Mesothelial cell of epicardium (in vitro differentiated cells): ENCODE results near the gene DENND1A. TPM values are rescaled to one million over a fixed set of nuclear protein-coding genes. Genes with fewer than 3 reads are reported as not detected.

Experiments used
- DNase-seq, 2 experiments: peaks; one replicate each; pipeline ENCODE4 v3.0.0; 2021; ENCODE audit warnings: low spot score in 2 of 2; ENCODE audit not compliant: unreplicated experiment in 2 of 2
- H3K27ac Mint-ChIP-seq: 2 replicates; pipeline ENCODE4 v1.8.0; 2021; ENCODE audit warnings: mixed read lengths
- H3K27me3 Mint-ChIP-seq: 2 replicates; pipeline ENCODE4 v1.8.0; 2021; ENCODE audit warnings: low read depth, mixed read lengths
- H3K36me3 Mint-ChIP-seq: 2 replicates; pipeline ENCODE4 v1.8.0; 2021; ENCODE audit warnings: mixed read lengths
- H3K4me1 Mint-ChIP-seq: 2 replicates; pipeline ENCODE4 v1.8.0; 2021; ENCODE audit warnings: mixed read lengths
- H3K4me3 Mint-ChIP-seq: 2 replicates; pipeline ENCODE4 v1.8.0; 2021; ENCODE audit warnings: mild to moderate bottlenecking, moderate library complexity, mixed read lengths
- H3K9me3 Mint-ChIP-seq: 2 replicates; pipeline ENCODE4 v1.8.0; 2021; ENCODE audit warnings: mixed read lengths
- CTCF ChIP-seq: fragments of 200-600 bp; sonication (generic); IDR thresholded peaks from one replicate; pipeline ENCODE4 v1.5.0; 2021; ENCODE audit warnings: antibody characterized with exemption; ENCODE audit not compliant: unreplicated experiment
- total RNA-seq: library from RNA; stranded (reverse); gene quantifications from 3 replicates; pipeline ENCODE4 v1.2.1, GENCODE V29; 2021

DENND1A gene
- total RNA-seq, 1 donor from 2014 or later: 23.4 TPM

DNA sequence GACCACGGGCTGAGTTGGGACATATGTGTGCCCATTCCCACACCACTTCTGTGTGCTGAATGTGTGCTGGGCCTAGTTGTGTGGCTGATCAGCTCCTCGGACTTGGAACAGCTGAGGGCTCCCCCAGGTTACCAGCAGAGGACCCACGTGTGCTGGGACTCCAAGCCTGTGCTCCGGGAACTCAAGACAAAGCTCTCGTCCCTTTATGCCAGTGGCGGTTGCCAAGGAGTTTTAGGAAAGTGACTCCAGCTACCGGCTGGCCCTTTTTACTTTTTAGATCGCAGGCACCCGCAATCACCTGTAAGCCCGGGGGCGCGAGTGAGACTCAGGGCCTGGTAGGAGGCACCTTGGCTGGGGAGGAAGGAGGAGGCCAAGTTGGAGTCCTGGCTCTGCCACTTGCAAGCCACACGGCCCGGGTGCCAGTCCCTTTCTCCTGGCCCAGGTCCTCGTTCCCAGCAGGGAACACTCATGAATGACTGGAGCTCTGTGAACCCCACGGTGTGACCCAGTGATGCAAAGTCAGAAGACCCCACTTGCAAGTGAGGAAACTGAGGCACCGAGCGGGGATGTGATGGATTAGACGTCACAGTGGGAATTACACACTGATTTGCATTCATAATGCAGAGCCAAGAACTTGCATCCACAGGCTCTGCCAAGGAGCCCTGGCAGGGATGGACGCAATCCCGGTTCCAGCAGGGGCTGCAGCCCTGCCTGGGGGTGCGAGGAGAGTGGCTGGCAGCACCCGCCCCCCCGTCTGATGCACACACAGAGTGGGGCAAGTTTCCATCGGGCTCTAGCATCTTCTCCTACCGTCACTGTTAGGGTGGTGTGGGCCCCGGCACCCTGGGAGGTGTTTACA lies 547.0 kb downstream of the DENND1A start:
- H3K4me3 Mint-ChIP-seq: no peak overlapping the region
- no peaks in the 10 kb centered on the region for H3K27me3 Mint-ChIP-seq
- no peak for DNase-seq
- no peaks in the 10 kb centered on the region for H3K9me3 Mint-ChIP-seq
- H3K27ac Mint-ChIP-seq: no peak overlapping the region
- no peak for TF ChIP-seq CTCF
- H3K4me1 Mint-ChIP-seq: peaks cover 21% of the 10 kb centered on the region
- peaks cover 7% of the 10 kb centered on the region for H3K36me3 Mint-ChIP-seq

DNA sequence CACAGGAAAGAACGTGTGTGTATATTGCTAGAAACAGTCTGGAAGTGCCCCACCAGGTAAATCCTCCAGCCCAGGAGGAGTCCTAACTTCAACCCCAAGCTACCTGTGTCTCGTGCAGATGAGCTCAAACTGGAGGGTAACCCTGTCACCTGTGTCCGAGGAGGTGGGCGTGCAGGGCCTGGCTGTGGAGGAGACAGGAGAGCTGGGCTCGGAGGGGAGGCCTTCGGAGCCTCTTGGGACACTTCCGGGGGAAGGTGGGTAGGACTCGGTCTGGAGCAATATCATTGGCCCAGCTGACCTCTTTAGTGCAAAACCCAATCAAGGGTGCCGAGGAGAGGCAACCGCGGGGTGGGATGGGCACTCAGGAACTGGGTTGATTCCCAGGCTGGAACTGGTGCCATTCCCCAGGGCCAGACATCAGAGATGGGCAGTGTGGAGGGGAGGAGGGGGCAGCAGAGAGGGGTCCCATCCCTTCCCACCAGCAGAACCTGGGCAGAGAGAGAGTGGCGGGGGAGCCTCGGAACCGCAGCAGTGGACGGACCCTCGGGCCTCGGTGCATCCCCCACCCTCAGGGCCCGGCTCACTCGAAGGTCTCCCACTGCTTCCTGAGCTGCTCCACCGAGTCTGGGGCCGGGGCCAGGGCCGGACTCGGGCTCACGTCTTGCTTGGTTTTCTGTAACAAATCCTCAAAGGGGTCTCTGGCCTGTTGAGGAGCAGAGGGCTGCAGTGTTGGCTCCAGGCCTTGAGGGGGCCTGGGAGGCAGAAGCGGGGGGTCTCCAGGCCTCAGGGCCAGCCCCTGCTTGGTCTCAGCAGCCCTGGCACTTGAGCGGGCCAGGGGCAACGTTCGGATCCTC lies 548.8 kb downstream of the DENND1A start:
- Mint-ChIP-seq H3K36me3 (peaks cover 7% of the 10 kb centered on the region), H3K4me3 (no peak overlapping the region), H3K27me3 (no peaks in the 10 kb centered on the region), H3K9me3 (no peaks in the 10 kb centered on the region), H3K4me1 (peaks cover 39% of the 10 kb centered on the region), H3K27ac (peak overlapping the region; percentile 79)
- DNase-seq: no peak
- no peak for TF ChIP-seq CTCF

GRCh38 chr9:123378956-123379660 lies 550.8 kb downstream of the DENND1A start:
- no peak overlapping the region for H3K4me3 Mint-ChIP-seq
- no peak for DNase-seq
- peaks cover 59% of the 10 kb centered on the region for H3K4me1 Mint-ChIP-seq
- H3K27ac Mint-ChIP-seq: no peak overlapping the region
- no peaks in the 10 kb centered on the region for H3K9me3 Mint-ChIP-seq
- TF ChIP-seq CTCF: no peak
- H3K27me3 Mint-ChIP-seq: no peaks in the 10 kb centered on the region
- peaks cover 7% of the 10 kb centered on the region for H3K36me3 Mint-ChIP-seq

GRCh38 chr9:123378025-123378424 lies 551.9 kb downstream of the DENND1A start:
- Mint-ChIP-seq H3K36me3 (peaks cover 7% of the 10 kb centered on the region), H3K27me3 (no peaks in the 10 kb centered on the region), H3K4me1 (peaks cover 62% of the 10 kb centered on the region), H3K4me3 (peak overlapping the region; percentile 46), H3K27ac (peak overlapping the region; percentile 87), H3K9me3 (no peaks in the 10 kb centered on the region)
- DNase-seq: no peak
- no peak for TF ChIP-seq CTCF

GRCh38 chr9:123377211-123377971 lies 552.5 kb downstream of the DENND1A start:
- Mint-ChIP-seq H3K27me3 (peaks cover 3% of the 10 kb centered on the region), H3K36me3 (peaks cover 7% of the 10 kb centered on the region), H3K27ac (peak overlapping the region; percentile 87), H3K4me3 (peak overlapping the region; percentile 46), H3K4me1 (peaks cover 66% of the 10 kb centered on the region), H3K9me3 (no peaks in the 10 kb centered on the region)
- TF ChIP-seq CTCF: no peak
- DNase-seq: no peak
